Endodermal cell (in vitro differentiated cells): ENCODE measurements around the gene MRAP. TPM values are rescaled to one million over a fixed set of nuclear protein-coding genes. Genes with fewer than 3 reads are reported as not detected.

ENCODE experiments used
- DNase-seq: peaks from one replicate; pipeline ENCODE4 v3.0.0-alpha.2; 2017
- H3K27ac ChIP-seq: 2 replicates; pipeline ENCODE4 v1.5.1; 2013; ENCODE audit warnings: mild to moderate bottlenecking, low read depth, low read length, moderate library complexity
- H3K27me3 ChIP-seq: 2 replicates; pipeline ENCODE4 v1.6.1; 2013; ENCODE audit warnings: mild to moderate bottlenecking, low read length, moderate library complexity; ENCODE audit not compliant: insufficient read depth, control insufficient read depth, poor library complexity, severe bottlenecking
- H3K36me3 ChIP-seq: 2 replicates; pipeline ENCODE4 v1.7.0; 2013; ENCODE audit warnings: mild to moderate bottlenecking, low read length, moderate library complexity; ENCODE audit not compliant: control insufficient read depth, insufficient read depth
- H3K4me1 ChIP-seq: one replicate; pipeline ENCODE4 v1.7.0; 2013; ENCODE audit warnings: low read length; ENCODE audit not compliant: control insufficient read depth, insufficient read depth
- H3K4me3 ChIP-seq: 2 replicates; pipeline ENCODE4 v1.5.1; 2013; ENCODE audit warnings: mild to moderate bottlenecking, low read length, moderate library complexity
- H3K9ac ChIP-seq: 2 replicates; pipeline ENCODE4 v1.6.1; 2013; ENCODE audit warnings: mild to moderate bottlenecking, low read length, moderate library complexity; ENCODE audit not compliant: poor library complexity, severe bottlenecking; ENCODE audit errors: extremely low read depth
- H3K9me3 ChIP-seq: 2 replicates; pipeline ENCODE4 v1.6.1; 2013; ENCODE audit warnings: mild to moderate bottlenecking, low read length, moderate library complexity; ENCODE audit not compliant: control insufficient read depth
- H3K27ac Mint-ChIP-seq: 2 replicates; pipeline ENCODE4 v1.8.0; 2020; ENCODE audit warnings: mixed read lengths
- H3K27me3 Mint-ChIP-seq: 2 replicates; pipeline ENCODE4 v1.8.0; 2021; ENCODE audit warnings: mild to moderate bottlenecking, mixed read lengths; ENCODE audit not compliant: insufficient read depth
- H3K36me3 Mint-ChIP-seq: 2 replicates; pipeline ENCODE4 v1.8.0; 2020; ENCODE audit warnings: low read depth, mixed read lengths
- H3K4me1 Mint-ChIP-seq: 2 replicates; pipeline ENCODE4 v1.8.0; 2020; ENCODE audit warnings: mixed read lengths
- H3K4me3 Mint-ChIP-seq: 2 replicates; pipeline ENCODE4 v1.8.0; 2020; ENCODE audit warnings: mild to moderate bottlenecking, moderate library complexity, mixed read lengths
- H3K9me3 Mint-ChIP-seq: 2 replicates; pipeline ENCODE4 v1.8.0; 2020; ENCODE audit warnings: mild to moderate bottlenecking, mixed read lengths
- WGBS, 2 experiments: methylation state at CpG; one replicate each; pipeline versions ENCODE4 v1.1.5 to v1.1.7; 2013; ENCODE audit warnings: missing lambda C conversion rate in 2 of 2, mixed read lengths in 1 of 2; ENCODE audit not compliant: insufficient coverage in 1 of 2, insufficient read length in 1 of 2; 5-methylcytosine and 5-hydroxymethylcytosine counted together
- total RNA-seq, 2 donors: library from RNA; stranded (reverse); fragmentation: NEBNext Ultra II Directional in 1 of 2; extraction: Animal tissue kit (Norgen Biotek cat#: 25700) in 1 of 2; gene quantifications; 2 replicates in 1 of 2; 3 replicates in 1 of 2; pipeline ENCODE4 v1.2.1, GENCODE V29; 2021
- TF ChIP-seq, protein P1 (sequence below): fragments of 200-600 bp; sonication (generic); conservative IDR thresholded peaks from 2 replicates; pipeline ENCODE4 v1.5.0; 2021; ENCODE audit warnings: antibody characterized with exemption, mild to moderate bottlenecking

Gene MRAP
- total RNA-seq, 2 donors from 2014 or later: not detected

- no peaks in the 10 kb centered on the region for H3K9me3 Mint-ChIP-seq
- peaks cover 84% of the 10 kb centered on the region for H3K36me3 Mint-ChIP-seq
- H3K4me1 Mint-ChIP-seq: no peaks in the 10 kb centered on the region
- H3K27me3 Mint-ChIP-seq: no peaks in the 10 kb centered on the region
- no peaks in the 10 kb centered on the region for H3K4me1 ChIP-seq
- no peak overlapping the region for H3K4me3 ChIP-seq
- H3K27ac ChIP-seq: no peak overlapping the region
- H3K36me3 ChIP-seq: peaks cover 81% of the 10 kb centered on the region
- H3K4me3 Mint-ChIP-seq: no peak overlapping the region
- H3K27ac Mint-ChIP-seq: no peak overlapping the region
- H3K9me3 ChIP-seq: no peaks in the 10 kb centered on the region
- DNase-seq: no peak
- TF ChIP-seq, protein P1, sequence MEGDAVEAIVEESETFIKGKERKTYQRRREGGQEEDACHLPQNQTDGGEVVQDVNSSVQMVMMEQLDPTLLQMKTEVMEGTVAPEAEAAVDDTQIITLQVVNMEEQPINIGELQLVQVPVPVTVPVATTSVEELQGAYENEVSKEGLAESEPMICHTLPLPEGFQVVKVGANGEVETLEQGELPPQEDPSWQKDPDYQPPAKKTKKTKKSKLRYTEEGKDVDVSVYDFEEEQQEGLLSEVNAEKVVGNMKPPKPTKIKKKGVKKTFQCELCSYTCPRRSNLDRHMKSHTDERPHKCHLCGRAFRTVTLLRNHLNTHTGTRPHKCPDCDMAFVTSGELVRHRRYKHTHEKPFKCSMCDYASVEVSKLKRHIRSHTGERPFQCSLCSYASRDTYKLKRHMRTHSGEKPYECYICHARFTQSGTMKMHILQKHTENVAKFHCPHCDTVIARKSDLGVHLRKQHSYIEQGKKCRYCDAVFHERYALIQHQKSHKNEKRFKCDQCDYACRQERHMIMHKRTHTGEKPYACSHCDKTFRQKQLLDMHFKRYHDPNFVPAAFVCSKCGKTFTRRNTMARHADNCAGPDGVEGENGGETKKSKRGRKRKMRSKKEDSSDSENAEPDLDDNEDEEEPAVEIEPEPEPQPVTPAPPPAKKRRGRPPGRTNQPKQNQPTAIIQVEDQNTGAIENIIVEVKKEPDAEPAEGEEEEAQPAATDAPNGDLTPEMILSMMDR: no peak
- no peak overlapping the region for H3K9ac ChIP-seq
- no peaks in the 10 kb centered on the region for H3K27me3 ChIP-seq
- 94 to 97% methylated on average over 4 to 6 of the region's 6 CpGs for WGBS, 2 experiments
These were observed 52.8 kb downstream of the MRAP start for GRCh38 chr21:32351428-32351827.

DNA sequence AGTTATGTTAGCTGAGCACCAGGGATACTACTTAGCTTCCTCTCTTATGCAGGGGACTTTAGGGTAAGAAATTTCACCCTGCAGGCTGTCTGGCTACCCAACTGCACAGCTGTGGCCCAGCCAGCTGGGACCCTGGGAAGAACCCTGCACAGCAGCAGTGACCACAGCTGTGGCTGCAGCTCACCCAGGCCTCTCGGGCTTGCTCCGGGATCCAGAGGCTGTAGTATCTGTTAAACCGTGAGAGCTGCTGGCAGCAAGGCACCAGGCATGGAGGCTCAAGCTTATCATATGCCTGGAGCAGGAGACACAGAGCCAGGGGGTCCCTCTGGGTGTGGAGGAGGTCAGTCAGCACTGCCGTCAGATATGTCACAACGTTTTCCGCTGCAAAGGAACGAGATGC is 53.9 kb downstream of the MRAP start:
- Mint-ChIP-seq H3K36me3 (peaks cover 82% of the 10 kb centered on the region), H3K27ac (no peak overlapping the region)
- 94 to 100% methylated on average over 6 to 7 of the region's 7 CpGs for WGBS, 2 experiments

GRCh38 chr21:32353002-32353711 is 54.5 kb downstream of the MRAP start:
- Histone ChIP-seq H3K9ac (no peak overlapping the region), H3K9me3 (no peaks in the 10 kb centered on the region), H3K36me3 (peaks cover 80% of the 10 kb centered on the region), H3K4me3 (no peak overlapping the region), H3K27ac (no peak overlapping the region), H3K27me3 (no peaks in the 10 kb centered on the region), H3K4me1 (no peaks in the 10 kb centered on the region)
- WGBS, 2 experiments: 91 to 98% methylated on average over 7 to 8 of the region's 8 CpGs
- DNase-seq: no peak
- no peaks in the 10 kb centered on the region for H3K4me1 Mint-ChIP-seq
- H3K27ac Mint-ChIP-seq: no peak overlapping the region
- no peaks in the 10 kb centered on the region for H3K9me3 Mint-ChIP-seq
- TF ChIP-seq, protein P1: no peak
- no peaks in the 10 kb centered on the region for H3K27me3 Mint-ChIP-seq
- peaks cover 79% of the 10 kb centered on the region for H3K36me3 Mint-ChIP-seq
- no peak overlapping the region for H3K4me3 Mint-ChIP-seq

More for the DNA sequence above, 53.9 kb downstream of the MRAP start:
- Histone ChIP-seq H3K9ac (no peak overlapping the region), H3K4me3 (no peak overlapping the region), H3K4me1 (no peaks in the 10 kb centered on the region), H3K27me3 (no peaks in the 10 kb centered on the region), H3K9me3 (no peaks in the 10 kb centered on the region), H3K36me3 (peaks cover 82% of the 10 kb centered on the region), H3K27ac (no peak overlapping the region)
- Mint-ChIP-seq H3K27me3 (no peaks in the 10 kb centered on the region), H3K4me1 (no peaks in the 10 kb centered on the region), H3K4me3 (no peak overlapping the region), H3K9me3 (no peaks in the 10 kb centered on the region)
- no peak for DNase-seq
- TF ChIP-seq, protein P1: no peak
